SK-N-SH treated with all-trans-retinoic acid at 6 μM for 48 hours (cell line): ENCODE data around the gene DSCAM.

Experiments used
- PATZ1 ChIP-seq: fragments of 250-450 bp; sonication (Bioruptor Pico); IDR thresholded peaks from 2 replicates; pipeline ENCODE4 v1.8.0; 2020; ENCODE audit warnings: mild to moderate bottlenecking, moderate library complexity, borderline replicate concordance
- ZFP3 ChIP-seq: fragments of 250-450 bp; sonication (Bioruptor Pico); IDR thresholded peaks from 2 replicates; pipeline ENCODE4 v1.5.0; 2020; ENCODE audit warnings: mild to moderate bottlenecking, moderate library complexity
- ZNF70 ChIP-seq: fragments of 450-650 bp; formaldehyde crosslinking; IDR thresholded peaks from 2 replicates; pipeline ENCODE4 v1.5.0; 2020; ENCODE audit warnings: mild to moderate bottlenecking, moderate library complexity

GRCh38 chr21:40684726-40685125, 162.2 kb downstream of the DSCAM start:
- TF ChIP-seq ZNF70 (CRISPR knock-in tag) (no peak), PATZ1 (CRISPR knock-in tag) (no peak), ZFP3 (CRISPR knock-in tag) (no peak)
